HL-60/S4 (cell line): Measurements from ENCODE around the gene HOXC11.

Experiments
- in situ Hi-C: fragments of 300-500 bp; cut with MboI; formaldehyde crosslinking; loops from 2 replicates; pipeline ENCODE4 v1.14.3; 2022; ENCODE audit warnings: low sequenced_read_pairs

Gene HOXC11

GRCh38 chr12:53971686-53972085, 1.2 kb upstream of the HOXC11 start:
- in situ Hi-C loops: no loop called here

GRCh38 chr12:53972152-53972702, 699 bp upstream of the HOXC11 start:
- in situ Hi-C loops: no loop called here

DNA sequence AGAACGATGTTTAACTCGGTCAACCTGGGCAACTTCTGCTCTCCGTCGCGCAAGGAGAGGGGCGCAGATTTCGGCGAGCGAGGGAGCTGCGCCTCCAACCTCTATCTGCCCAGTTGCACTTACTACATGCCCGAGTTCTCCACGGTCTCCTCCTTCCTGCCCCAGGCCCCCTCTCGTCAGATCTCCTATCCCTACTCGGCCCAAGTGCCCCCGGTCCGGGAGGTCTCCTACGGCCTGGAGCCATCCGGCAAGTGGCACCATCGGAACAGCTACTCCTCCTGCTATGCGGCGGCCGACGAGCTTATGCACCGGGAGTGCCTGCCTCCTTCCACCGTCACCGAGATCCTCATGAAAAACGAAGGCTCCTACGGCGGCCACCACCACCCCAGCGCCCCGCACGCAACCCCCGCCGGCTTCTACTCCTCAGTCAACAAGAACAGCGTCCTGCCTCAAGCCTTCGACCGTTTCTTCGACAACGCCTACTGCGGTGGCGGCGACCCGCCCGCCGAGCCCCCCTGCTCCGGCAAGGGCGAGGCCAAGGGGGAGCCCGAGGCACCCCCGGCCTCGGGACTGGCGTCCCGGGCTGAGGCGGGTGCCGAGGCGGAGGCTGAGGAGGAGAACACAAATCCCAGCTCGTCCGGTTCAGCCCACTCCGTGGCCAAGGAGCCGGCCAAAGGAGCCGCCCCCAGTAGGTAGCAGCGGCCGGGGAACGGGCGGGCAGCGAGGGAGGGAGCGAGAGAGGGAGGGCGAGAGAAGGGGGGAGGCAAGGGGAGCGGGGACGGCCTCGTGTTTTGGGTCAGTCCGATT, 513 bp downstream of the HOXC11 start:
- in situ Hi-C loops: no loop called here

GRCh38 chr12:53974084-53975063, 1.4 kb downstream of the HOXC11 start, which contains the start of gene HOTAIR:
Gene HOTAIR, minus strand, starts transcription at chr12:53974954.
- in situ Hi-C loops: no loop called here

GRCh38 chr12:53975064-53975471, 2.1 kb downstream of the HOXC11 start:
- in situ Hi-C loops: no loop called here

DNA sequence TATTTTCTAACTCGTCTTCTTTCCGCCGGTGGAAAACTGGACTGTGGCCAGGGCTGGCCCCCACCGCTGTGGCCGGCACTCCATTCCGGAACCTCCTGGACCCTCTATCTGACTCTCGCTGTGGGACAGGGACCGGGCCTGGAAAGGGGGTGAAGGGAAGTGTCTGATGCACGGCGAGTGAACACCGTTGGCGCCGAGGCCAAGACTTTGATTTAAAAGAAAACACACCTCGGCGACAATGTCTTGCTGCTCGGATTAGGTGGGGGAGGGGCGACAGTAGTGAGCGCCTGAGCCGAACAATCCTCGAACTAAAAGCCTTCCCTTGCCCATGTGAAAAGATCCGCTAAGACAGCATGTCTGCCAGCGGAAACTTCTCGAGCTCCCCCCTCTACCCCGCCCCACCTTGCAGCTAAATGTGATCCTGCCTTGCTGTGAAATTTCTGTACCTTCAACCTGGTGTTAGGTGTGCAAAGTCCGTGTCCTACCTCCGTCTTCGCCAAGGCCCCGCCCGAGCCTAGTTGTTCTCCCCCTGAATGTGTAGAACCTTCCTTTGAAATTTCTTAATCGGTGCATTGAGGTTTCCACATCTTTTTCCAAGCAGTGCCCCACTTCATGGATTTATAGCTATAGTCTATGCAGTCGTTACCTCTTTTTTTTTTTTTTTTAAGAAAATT, 2.7 kb downstream of the HOXC11 start:
- in situ Hi-C loops: no loop called here

GRCh38 chr12:53976172-53976822, 3.4 kb downstream of the HOXC11 start:
- in situ Hi-C loops: no loop called here

DNA sequence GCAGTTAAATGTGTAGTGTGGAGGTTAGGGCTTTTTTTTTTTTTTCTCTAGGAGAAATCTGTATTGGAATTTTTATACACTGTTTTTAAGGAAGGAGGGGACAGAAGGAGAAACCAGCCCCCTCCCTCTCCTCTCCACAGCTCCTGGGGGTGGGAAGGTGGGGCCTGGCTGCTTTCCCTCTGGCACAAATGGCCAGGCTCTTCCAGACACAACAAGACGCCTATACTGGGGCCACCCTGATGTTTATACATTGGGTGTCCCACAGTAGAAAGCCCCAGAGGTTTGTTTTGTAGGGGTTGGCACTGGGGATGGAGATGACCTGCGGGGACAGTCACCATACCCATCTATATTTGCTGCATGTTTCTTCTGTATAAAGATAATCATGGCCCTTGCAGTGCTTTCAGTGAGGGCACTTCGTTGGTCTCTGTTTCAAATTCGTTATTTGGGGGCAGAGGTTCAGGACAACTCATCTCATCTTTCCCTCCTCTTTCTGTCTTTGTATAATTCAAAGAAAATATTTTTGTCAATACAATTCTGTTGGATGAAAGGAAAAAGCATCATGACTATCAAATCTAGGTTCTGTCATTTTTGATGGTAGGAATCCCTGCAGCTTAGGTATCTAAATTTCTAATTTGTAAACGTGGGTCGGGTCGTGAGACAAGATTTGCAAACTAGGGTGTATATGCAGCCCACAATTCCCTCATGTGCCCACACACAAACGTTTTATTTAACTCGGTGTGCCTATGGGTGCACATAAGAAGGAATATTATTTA, 4.1 kb downstream of the HOXC11 start:
- in situ Hi-C loops: no loop called here

- in situ Hi-C loops: no loop called here
Measured at GRCh38 chr12:53977596-53978445, 4.9 kb downstream of the HOXC11 start.

DNA sequence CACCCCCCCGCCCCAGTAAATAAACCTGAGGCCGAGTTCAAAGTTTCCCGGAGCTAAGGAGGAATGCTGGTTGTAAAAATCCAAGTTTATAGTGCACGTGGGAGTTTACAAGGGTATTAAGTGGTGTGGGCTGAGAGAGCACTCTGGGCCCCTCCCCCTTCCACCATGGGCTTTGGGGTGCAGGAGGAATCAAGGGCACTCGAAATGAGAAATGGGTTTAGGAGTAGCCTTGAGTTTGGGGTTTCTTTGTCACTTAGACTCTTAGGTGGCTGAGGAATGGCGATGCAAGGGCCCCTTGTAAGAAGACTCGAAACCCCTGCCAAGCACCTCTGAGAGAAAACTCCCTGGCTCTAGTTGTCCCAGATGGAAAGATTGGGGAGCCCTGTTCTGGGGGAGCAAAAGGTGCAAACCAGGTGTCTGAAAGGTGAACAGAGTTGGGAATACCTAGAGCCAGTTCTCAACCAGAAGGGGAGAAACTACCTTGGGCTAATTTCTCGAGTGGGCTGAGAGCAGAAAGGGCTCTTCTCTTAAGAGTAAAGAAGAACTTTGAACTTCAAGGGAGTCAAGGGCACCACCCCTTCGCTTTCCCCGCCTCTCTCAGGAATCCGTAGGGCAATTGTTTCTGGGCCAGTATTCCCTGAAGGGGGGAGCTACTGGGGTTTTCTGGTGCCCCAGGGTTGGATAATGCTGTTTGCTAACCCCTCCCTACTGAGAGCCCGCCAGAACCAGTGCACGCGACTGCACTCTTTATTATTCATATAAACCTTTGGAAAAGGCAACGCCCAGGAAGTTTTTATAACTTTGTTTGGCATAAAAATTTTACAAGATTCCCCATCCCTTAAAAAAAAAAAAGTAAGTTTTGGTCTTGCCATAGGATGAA, 5.8 kb downstream of the HOXC11 start:
- in situ Hi-C loops: no loop called here

- in situ Hi-C loops: no loop called here
Measured at GRCh38 chr12:53980104-53980801, 7.3 kb downstream of the HOXC11 start.

DNA sequence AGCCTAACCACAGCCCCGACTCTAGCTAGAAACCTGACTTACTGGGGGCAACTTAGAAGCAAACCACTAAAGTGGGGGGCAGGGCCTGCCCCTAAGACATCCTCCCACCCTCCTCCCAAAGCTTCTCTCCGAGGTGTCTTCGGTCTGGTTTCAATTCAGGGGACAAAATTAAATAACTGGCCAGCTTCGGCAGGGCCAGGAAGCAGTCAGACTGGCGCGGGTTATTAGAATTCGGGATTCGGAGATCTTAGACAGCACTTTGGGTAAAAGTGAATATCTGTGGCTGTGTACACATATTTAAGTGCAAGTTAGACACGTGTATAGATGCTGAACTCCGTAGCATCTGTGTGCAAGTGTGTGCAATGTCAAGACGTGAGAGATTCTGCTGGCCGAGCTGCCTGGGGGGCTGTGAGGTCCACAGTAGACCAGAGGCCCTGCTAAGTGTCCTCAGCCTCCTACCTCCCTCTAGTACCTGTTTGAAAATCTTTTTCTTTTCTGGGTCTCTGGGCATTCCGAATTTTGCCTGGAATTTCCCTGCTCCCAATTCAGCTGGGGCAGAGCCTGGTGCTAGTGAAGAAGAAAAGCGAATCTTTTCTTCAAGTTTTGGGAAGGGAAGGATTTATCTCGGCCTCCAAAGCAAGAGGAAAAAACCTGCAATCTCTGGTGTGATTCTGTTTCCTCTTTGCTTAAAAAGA, 8.0 kb downstream of the HOXC11 start:
- in situ Hi-C loops: no loop called here

GRCh38 chr12:53981634-53982565, 9.0 kb downstream of the HOXC11 start:
- in situ Hi-C loops: no loop called here

- in situ Hi-C loops: no loop called here
Measured at GRCh38 chr12:53982648-53983567, 10.0 kb downstream of the HOXC11 start.
